Mesendoderm (in vitro differentiated cells): ENCODE data around the gene OR2A5.

Experiments
- DNase-seq: peaks from one replicate; pipeline ENCODE4 v3.0.0; 2013
- H2AK5ac ChIP-seq: 2 replicates; pipeline ENCODE4 v1.6.1; 2013; ENCODE audit warnings: low read length, inconsistent platforms
- H2BK120ac ChIP-seq: 2 replicates; pipeline ENCODE4 v1.6.1; 2013; ENCODE audit warnings: low read depth, mild to moderate bottlenecking, low read length, moderate library complexity, mixed read lengths
- H2BK15ac ChIP-seq: replicated peaks from 2 replicates; pipeline ENCODE4 v1.6.1; 2013; ENCODE audit warnings: low read depth, mild to moderate bottlenecking, moderate library complexity
- H2BK5ac ChIP-seq: 2 replicates; pipeline ENCODE4 v1.6.1; 2013; ENCODE audit warnings: low read length, inconsistent platforms
- H3K18ac ChIP-seq: 2 replicates; pipeline ENCODE4 v1.6.1; 2013; ENCODE audit warnings: mild to moderate bottlenecking, low read length, mixed read lengths
- H3K23ac ChIP-seq: one replicate; pipeline ENCODE4 v1.6.1; 2013; ENCODE audit warnings: low read length
- H3K27ac ChIP-seq: 2 replicates; pipeline ENCODE4 v1.5.1; 2013; ENCODE audit warnings: low read depth, mild to moderate bottlenecking, inconsistent platforms, low read length, moderate library complexity
- H3K27me3 ChIP-seq: 2 replicates; pipeline ENCODE4 v1.6.1; 2013; ENCODE audit warnings: low read length, control low read depth, mild to moderate bottlenecking, inconsistent platforms; ENCODE audit not compliant: insufficient read depth, poor library complexity
- H3K36me3 ChIP-seq: 2 replicates; pipeline ENCODE4 v1.6.1; 2013; ENCODE audit warnings: low read length, inconsistent platforms; ENCODE audit not compliant: control insufficient read depth, insufficient read depth
- H3K4ac ChIP-seq: one replicate; pipeline ENCODE4 v1.6.1; 2013; ENCODE audit warnings: low read depth, mild to moderate bottlenecking, low read length, moderate library complexity
- H3K4me1 ChIP-seq: 2 replicates; pipeline ENCODE4 v1.6.1; 2013; ENCODE audit warnings: low read depth, low read length, inconsistent platforms; ENCODE audit not compliant: control insufficient read depth
- H3K4me2 ChIP-seq: 2 replicates; pipeline ENCODE4 v1.6.1; 2013; ENCODE audit warnings: low read length
- H3K4me3 ChIP-seq: 2 replicates; pipeline ENCODE4 v1.5.1; 2013; ENCODE audit warnings: mild to moderate bottlenecking, low read length
- H3K56ac ChIP-seq: one replicate; pipeline ENCODE4 v1.6.1; 2013; ENCODE audit warnings: low read length
- H3K79me1 ChIP-seq: 2 replicates; pipeline ENCODE4 v1.6.1; 2013; ENCODE audit warnings: low read length, inconsistent platforms
- H3K79me2 ChIP-seq: 2 replicates; pipeline ENCODE4 v1.6.1; 2013; ENCODE audit warnings: mild to moderate bottlenecking, low read length; ENCODE audit not compliant: control insufficient read depth, insufficient read depth
- H3K9ac ChIP-seq: 2 replicates; pipeline ENCODE4 v1.6.1; 2013; ENCODE audit warnings: low read length, inconsistent platforms
- H4K5ac ChIP-seq: one replicate; pipeline ENCODE4 v1.6.1; 2013; ENCODE audit warnings: low read length
- H4K8ac ChIP-seq: one replicate; pipeline ENCODE4 v1.6.1; 2013; ENCODE audit warnings: low read depth, mild to moderate bottlenecking, control low read depth, low read length, moderate library complexity
- WGBS: extraction: QIAGEN DNeasy Blood & Tissue Kit; methylation state at CpG from one replicate; pipeline ENCODE4 v1.1.7; 2013; ENCODE audit warnings: low lambda C conversion rate, missing lambda C conversion rate; ENCODE audit not compliant: insufficient coverage; ENCODE audit errors: extremely low coverage; 5-methylcytosine and 5-hydroxymethylcytosine counted together

OR2A5 gene

DNA sequence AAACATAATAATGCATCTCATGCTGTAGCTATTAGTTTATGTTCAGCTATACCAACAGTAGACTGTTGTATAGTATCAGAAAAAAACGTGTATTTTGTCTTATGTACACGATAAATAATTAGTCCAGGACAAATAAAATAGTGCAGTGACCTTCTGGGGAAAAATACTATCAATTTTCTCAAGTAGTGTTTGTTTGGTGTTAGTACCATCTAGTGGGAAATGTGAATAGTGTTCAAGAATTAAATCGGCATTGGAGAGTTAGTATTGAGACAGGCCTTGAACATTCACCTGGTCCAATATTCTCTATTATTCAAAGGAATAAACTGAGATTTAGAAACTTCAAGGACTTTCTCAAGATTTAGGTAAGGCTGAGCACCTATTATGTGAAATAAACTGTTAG is 21.7 kb upstream of the OR2A5 start:
- H3K4ac ChIP-seq: no peak overlapping the region
- H2BK5ac ChIP-seq: no peak overlapping the region
- no peak overlapping the region for H3K18ac ChIP-seq
- H3K23ac ChIP-seq: no peak overlapping the region
- H3K27me3 ChIP-seq: no peaks in the 10 kb centered on the region
- no CpG with 5 or more reads among the region's 3 CpGs for WGBS
- H3K56ac ChIP-seq: no peak overlapping the region
- H3K79me2 ChIP-seq: no peaks in the 10 kb centered on the region
- H3K4me2 ChIP-seq: no peak overlapping the region
- no peak overlapping the region for H2BK120ac ChIP-seq
- no peak overlapping the region for H2BK15ac ChIP-seq
- H3K79me1 ChIP-seq: no peaks in the 10 kb centered on the region
- H2AK5ac ChIP-seq: no peak overlapping the region
- peak; percentile 22 for DNase-seq
- H3K27ac ChIP-seq: no peak overlapping the region
- H3K9ac ChIP-seq: no peak overlapping the region
- H4K5ac ChIP-seq: no peak overlapping the region
- H4K8ac ChIP-seq: no peak overlapping the region
- H3K4me3 ChIP-seq: no peak overlapping the region
- no peaks in the 10 kb centered on the region for H3K36me3 ChIP-seq
- peaks cover 3% of the 10 kb centered on the region for H3K4me1 ChIP-seq

DNA sequence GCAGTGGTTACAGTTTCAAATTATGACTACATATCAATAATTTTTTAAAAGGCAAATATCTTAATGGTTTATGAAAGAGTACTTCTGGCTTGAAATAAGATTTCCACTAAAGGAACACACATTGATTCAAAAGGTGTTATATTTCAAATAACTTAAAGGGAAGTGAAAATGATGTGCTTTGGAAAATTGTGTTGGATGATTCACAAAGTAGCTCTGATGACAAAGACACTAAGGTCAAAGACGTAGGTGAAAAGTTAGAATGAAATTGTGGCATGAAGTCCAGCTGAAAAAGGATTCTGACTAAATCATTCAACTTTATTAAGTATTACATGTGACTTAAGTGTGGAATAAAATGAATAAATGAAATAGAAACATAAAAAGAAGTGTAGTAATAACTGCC is 20.8 kb upstream of the OR2A5 start:
- Histone ChIP-seq H3K9ac (no peak overlapping the region), H2BK120ac (no peak overlapping the region), H2BK15ac (no peak overlapping the region), H2BK5ac (no peak overlapping the region), H3K79me2 (no peaks in the 10 kb centered on the region), H3K4me3 (no peak overlapping the region), H3K27ac (no peak overlapping the region), H3K79me1 (no peaks in the 10 kb centered on the region), H4K8ac (no peak overlapping the region), H3K4me2 (no peak overlapping the region), H3K4ac (no peak overlapping the region), H3K36me3 (no peaks in the 10 kb centered on the region), H4K5ac (no peak overlapping the region), H3K18ac (no peak overlapping the region), H3K27me3 (no peaks in the 10 kb centered on the region), H2AK5ac (no peak overlapping the region), H3K56ac (no peak overlapping the region), H3K4me1 (no peaks in the 10 kb centered on the region), H3K23ac (no peak overlapping the region)
- no peak for DNase-seq
- no CpG with 5 or more reads among the region's 1 CpG for WGBS

DNA sequence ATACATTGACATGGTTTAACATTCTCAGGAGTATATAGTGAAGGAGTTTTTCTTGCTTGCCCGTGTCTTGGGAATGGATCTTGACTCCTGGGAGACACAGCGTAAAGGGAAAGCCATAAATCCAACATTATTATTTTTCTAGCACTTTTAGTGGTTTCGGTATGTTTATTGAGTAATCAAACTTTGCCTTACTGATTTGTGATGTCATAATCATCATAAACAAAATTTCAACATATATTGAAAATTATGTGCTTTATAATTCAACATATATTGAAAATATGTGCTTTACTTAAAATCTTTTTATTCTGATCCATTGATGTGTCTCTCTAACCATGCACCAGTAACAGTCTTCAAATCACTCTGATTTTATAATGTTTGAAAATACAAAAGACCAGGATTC is 20.2 kb upstream of the OR2A5 start:
- H3K56ac ChIP-seq: no peak overlapping the region
- H3K4me2 ChIP-seq: no peak overlapping the region
- no peaks in the 10 kb centered on the region for H3K36me3 ChIP-seq
- H3K27me3 ChIP-seq: no peaks in the 10 kb centered on the region
- no peak overlapping the region for H3K4ac ChIP-seq
- H2BK5ac ChIP-seq: no peak overlapping the region
- H3K79me1 ChIP-seq: no peaks in the 10 kb centered on the region
- H2BK120ac ChIP-seq: no peak overlapping the region
- H3K4me3 ChIP-seq: no peak overlapping the region
- no peaks in the 10 kb centered on the region for H3K79me2 ChIP-seq
- no peak for DNase-seq
- no peaks in the 10 kb centered on the region for H3K4me1 ChIP-seq
- H3K18ac ChIP-seq: no peak overlapping the region
- no peak overlapping the region for H2AK5ac ChIP-seq
- no peak overlapping the region for H2BK15ac ChIP-seq
- no peak overlapping the region for H3K23ac ChIP-seq
- H4K5ac ChIP-seq: no peak overlapping the region
- WGBS: no CpG with 5 or more reads among the region's 3 CpGs
- H3K27ac ChIP-seq: no peak overlapping the region
- no peak overlapping the region for H3K9ac ChIP-seq
- no peak overlapping the region for H4K8ac ChIP-seq

DNA sequence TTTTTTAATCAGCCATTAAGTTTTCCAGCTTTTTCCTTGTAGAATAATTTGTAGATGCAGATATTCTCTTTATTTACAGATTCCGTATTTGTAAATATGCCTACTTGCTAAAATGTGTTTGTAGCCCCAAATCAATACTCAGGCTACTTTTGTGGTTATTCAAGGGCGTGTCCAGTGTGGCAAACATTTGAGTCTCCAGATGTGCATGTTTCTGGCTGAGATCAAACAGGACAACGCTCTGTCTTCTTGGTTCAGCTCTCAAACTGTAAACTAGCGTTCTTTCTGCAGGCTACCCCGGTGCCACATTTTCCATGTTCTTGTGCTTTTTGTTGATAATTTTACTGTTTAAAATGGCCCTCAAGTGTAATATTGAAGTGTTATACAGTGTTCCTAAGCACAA is 16.2 kb upstream of the OR2A5 start:
- H3K4ac ChIP-seq: no peak overlapping the region
- no peak overlapping the region for H3K9ac ChIP-seq
- no peak overlapping the region for H2BK120ac ChIP-seq
- H3K23ac ChIP-seq: no peak overlapping the region
- no peak for DNase-seq
- WGBS: no CpG with 5 or more reads among the region's 5 CpGs
- no peak overlapping the region for H2AK5ac ChIP-seq
- H3K36me3 ChIP-seq: no peaks in the 10 kb centered on the region
- H3K4me3 ChIP-seq: no peak overlapping the region
- no peak overlapping the region for H2BK15ac ChIP-seq
- no peaks in the 10 kb centered on the region for H3K27me3 ChIP-seq
- no peaks in the 10 kb centered on the region for H3K4me1 ChIP-seq
- no peak overlapping the region for H3K18ac ChIP-seq
- H3K56ac ChIP-seq: no peak overlapping the region
- H3K79me2 ChIP-seq: no peaks in the 10 kb centered on the region
- H4K5ac ChIP-seq: no peak overlapping the region
- H3K79me1 ChIP-seq: no peaks in the 10 kb centered on the region
- no peak overlapping the region for H3K4me2 ChIP-seq
- no peak overlapping the region for H3K27ac ChIP-seq
- no peak overlapping the region for H2BK5ac ChIP-seq
- H4K8ac ChIP-seq: no peak overlapping the region

DNA sequence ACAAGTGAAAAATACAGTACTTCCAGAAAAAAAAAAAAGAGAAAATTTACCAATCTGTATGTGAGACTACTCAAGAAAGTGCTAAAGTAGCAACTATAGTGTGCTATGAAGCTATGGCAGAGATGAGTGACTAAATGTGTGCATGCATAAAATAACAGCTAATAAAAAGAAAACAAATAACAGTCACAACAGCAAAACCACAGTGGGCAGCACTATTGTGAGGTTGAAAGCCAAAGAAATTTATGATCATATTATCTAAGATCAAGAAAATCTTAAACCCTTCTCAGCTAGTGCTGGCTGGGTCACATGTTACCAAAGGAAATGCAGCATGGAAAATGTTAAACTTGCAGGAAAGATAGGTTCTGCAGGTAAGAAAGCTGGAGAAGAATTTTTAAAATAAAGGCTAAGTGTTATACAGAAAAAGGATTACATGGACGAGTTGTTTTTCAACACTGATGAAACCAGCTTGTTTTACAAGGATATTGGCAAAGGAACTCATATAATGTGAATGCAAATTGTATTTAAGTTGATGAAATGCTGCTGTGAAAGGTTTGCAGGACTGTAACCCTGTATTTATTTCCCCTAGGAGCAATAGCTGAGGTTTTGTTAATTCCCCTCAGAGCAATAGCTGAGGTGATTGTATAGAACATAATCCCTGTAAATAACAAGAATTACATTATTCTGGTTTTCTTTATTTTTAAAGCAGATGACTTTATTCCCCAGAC is 15.6 kb upstream of the OR2A5 start:
- no peak overlapping the region for H3K27ac ChIP-seq
- no peak overlapping the region for H3K18ac ChIP-seq

DNA sequence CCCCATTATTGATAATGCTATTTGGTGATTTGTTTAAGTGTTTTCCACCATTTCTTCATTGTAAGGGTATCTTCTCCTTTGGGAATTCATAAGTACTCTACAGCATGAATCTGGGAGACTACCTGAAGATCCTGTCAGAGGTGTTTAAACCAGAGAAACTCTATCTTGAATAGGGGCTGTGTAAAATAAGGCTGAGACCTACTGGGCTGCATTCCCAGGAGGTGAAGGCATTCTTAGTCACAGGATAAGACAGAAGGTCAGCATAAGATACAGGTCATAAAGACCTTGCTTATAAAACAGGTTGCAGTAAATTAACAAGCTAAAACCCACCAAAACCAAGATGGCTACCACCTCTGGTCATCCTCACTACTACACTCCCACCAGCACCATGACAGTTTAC is 13.4 kb upstream of the OR2A5 start:
- Histone ChIP-seq H3K4ac (no peak overlapping the region), H3K36me3 (no peaks in the 10 kb centered on the region), H3K4me2 (no peak overlapping the region), H3K27me3 (no peaks in the 10 kb centered on the region), H2BK15ac (no peak overlapping the region), H3K18ac (no peak overlapping the region), H3K9ac (no peak overlapping the region), H4K8ac (no peak overlapping the region), H3K23ac (no peak overlapping the region), H3K79me1 (no peaks in the 10 kb centered on the region), H2BK5ac (no peak overlapping the region), H2AK5ac (no peak overlapping the region), H3K56ac (no peak overlapping the region), H3K4me3 (no peak overlapping the region), H2BK120ac (no peak overlapping the region), H3K27ac (no peak overlapping the region), H3K4me1 (no peaks in the 10 kb centered on the region), H3K79me2 (no peaks in the 10 kb centered on the region), H4K5ac (no peak overlapping the region)
- DNase-seq: no peak

More for the DNA sequence above, 15.6 kb upstream of the OR2A5 start:
- Histone ChIP-seq H3K4me1 (no peaks in the 10 kb centered on the region), H3K4me2 (no peak overlapping the region), H3K79me2 (no peaks in the 10 kb centered on the region), H3K4me3 (no peak overlapping the region), H3K9ac (no peak overlapping the region), H4K5ac (no peak overlapping the region), H3K23ac (no peak overlapping the region), H4K8ac (no peak overlapping the region), H2BK15ac (no peak overlapping the region), H2BK5ac (no peak overlapping the region), H3K36me3 (no peaks in the 10 kb centered on the region), H3K56ac (no peak overlapping the region), H3K27me3 (no peaks in the 10 kb centered on the region), H2AK5ac (no peak overlapping the region), H3K4ac (no peak overlapping the region), H2BK120ac (no peak overlapping the region), H3K79me1 (no peaks in the 10 kb centered on the region)
- WGBS: no CpG with 5 or more reads among the region's 1 CpG
- DNase-seq: no peak
